ENCODE data around the gene CATSPER4.

The CATSPER4 gene

DNA sequence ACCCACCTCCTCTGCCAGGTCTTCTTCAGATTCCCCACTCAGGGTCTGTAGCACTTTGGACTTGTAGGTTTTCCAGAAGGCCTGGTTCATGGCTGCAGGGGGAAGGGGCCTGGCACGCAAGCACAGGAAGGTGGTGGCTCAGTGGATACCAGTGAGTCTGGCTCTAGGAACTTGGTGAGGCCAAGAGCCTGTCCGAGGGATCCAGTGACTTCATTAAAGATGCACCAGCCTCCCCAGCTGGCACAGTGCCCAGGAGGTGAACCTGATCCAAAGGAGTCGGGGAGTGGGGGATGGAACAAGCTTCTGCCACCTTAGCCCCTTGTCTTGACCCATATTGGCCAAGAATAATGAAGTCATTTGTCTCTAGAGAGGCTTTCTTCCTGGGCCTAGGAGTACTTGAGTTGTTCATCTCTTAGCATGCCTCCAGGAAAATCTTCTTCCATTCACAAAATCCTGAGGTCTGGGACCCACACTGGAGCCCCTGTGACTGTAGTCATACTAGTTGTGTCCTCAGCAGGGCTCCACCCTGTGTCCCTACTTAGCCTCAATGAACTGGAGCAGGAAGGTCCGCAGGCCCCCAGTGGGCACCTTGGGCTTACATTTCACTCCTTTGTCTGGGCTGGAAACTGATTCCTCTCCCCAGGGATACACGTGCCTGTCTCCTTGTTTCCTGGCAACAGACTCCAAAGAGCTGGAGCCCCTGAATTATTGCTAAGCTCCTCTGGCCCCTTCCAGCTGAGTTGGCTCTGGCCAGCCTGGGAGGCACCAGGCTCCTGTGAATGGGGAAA is 21.8 kb upstream of the CATSPER4 start, which contains the start of gene C1orf232:
TSS of gene C1orf232 (minus strand) at position 554 of the 788 bp plus-strand sequence. CDS start at position 90, 464 bp downstream.
- no peak for FAIRE-seq
- TF ChIP-seq POLR2A (IDR thresholded peaks at IDR 0.05; ENCODE audit: low read depth, low read length) (no peak), POLR2AphosphoS5 (IDR thresholded peaks at IDR 0.05; ENCODE audit: low read depth, low read length) (no peak), TAF1 (IDR thresholded peaks at IDR 0.05; ENCODE audit: borderline replicate concordance, low read depth, low read length) (no peak)
- DNase-seq (ENCODE audit: insufficient read length) = no peak

DNA sequence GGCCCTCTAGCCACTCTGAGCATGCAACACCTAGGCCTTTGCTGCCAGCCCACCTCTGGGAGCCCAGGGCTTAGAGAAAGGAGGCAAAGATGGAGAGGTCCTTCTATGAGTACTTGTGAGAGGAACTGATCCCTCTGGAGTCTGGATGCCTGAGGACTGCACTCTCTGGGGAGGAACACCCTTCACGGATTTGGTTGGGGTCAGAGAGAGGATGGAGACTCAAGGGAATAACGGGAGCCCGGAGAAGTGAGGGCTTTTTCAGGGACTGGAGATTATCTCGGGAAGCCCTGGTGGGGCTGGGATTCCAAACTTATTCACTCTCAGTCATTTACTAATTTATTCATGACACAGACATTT is 21.2 kb upstream of the CATSPER4 start:
- DNase-seq (ENCODE audit: insufficient read length) = no peak
- TF ChIP-seq TAF1 (IDR thresholded peaks at IDR 0.05; ENCODE audit: borderline replicate concordance, low read depth, low read length) (no peak), POLR2A (IDR thresholded peaks at IDR 0.05; ENCODE audit: low read depth, low read length) (no peak), POLR2AphosphoS5 (IDR thresholded peaks at IDR 0.05; ENCODE audit: low read depth, low read length) (no peak)
- no peak for FAIRE-seq

DNA sequence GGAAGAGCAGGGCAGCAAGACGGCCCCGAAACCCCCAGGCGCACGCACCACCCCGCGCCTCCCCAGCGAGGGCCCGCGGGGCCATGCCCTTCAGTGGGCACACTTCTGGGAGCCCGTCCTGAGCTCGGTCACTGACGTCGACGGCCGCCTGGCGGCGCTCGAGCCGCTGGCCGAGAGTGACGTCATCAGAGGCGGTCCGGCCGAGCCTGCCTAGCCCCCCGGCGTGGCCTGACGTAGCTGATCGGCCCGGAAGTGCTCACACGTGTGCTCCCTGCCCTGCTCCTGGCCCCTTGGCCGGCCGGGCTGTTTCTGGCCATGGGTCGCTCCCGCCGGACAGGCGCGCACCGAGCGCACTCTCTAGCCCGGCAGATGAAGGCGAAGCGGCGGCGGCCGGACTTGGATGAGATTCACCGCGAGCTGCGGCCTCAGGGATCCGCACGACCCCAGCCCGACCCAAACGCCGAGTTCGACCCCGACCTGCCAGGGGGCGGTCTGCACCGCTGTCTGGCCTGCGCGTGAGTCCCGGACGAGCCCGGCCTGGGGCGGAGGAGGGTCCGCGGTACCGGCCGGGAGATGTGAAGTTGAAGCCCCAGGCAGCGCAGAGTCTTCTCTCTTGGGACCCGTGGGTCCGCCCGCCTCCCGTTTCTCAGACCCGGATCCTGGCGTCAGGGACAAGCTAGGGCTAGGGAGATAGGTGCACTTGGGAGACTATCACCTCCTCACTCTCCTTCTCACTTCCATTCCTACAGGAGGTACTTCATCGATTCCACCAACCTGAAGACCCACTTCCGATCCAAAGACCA is 20.5 kb upstream of the CATSPER4 start, which contains the start of gene ZNF593:
TSS of gene ZNF593 (plus strand) at position 240 of the 803 bp plus-strand sequence. CDS start at position 316, 76 bp downstream.
- FAIRE-seq (peak; percentile 100), DNase-seq (ENCODE audit: insufficient read length) (peak; percentile 100)
- TF ChIP-seq POLR2A (IDR thresholded peaks at IDR 0.05; ENCODE audit: low read depth, low read length) (peak; percentile 84), TAF1 (IDR thresholded peaks at IDR 0.05; ENCODE audit: borderline replicate concordance, low read depth, low read length) (no peak), POLR2AphosphoS5 (IDR thresholded peaks at IDR 0.05; ENCODE audit: low read depth, low read length) (peak; percentile 81)

DNA sequence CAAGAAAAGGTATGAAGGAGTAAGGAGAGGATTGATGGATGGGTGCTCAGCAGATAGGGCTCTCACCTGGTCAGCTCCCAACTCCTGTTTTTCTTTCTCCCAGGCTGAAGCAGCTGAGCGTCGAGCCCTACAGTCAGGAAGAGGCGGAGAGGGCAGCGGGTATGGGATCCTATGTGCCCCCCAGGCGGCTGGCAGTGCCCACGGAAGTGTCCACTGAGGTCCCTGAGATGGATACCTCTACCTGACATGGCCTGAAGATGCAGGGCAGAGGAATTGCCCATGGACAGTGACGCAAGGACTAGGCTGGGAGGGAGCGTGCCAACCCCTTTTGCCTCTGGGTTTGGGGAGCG is 20.0 kb upstream of the CATSPER4 start:
- no peak for FAIRE-seq

DNA sequence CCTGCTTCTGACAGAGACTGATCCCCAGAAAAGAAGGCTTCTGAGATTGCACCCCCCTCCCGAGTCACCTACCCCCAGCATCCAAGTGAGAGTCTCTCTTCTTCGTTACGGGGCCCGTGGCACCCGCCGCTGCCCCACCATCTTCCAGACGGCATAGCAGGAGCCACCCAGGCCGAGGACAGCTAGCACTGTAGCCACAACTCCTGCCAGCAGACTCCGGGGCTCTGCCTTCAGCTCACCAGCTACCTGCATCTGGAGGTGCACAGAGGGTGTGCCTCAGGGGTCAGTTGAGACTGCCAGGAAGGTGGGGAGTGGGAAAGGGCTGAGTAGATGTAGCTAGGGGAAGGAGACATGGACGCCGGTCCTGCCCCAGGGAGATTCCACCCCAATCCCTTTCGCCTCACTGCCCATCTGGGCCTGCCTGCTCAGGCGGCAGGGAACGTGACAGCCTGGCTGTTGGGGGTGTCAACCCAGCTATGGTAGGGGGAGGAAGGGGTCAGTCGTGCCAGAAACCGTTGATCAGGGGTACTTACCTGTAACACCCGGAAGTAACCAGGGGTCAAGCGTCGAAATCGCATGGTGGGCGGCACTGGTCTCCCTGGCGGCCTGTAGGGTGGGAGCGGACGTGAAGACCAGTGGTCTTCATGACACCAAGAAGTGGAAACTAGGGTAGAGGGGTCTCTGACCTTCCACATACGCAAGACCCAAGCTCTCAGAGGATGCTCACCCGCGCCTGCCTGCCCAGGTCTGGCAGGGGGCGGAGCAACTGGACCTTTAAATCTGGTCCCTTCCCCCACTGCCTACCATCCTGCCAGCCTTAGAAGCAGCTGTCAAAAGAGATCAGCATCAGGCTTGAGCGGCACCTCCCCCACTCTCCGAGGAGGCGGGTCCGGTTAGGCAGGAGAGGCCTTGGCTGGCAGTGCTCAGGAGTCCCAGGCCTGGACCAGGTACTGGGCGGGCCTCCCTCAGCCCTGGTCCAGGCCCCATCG is 19.0 kb upstream of the CATSPER4 start, which contains the start of gene ZNF593OS:
TSS of gene ZNF593OS (minus strand) at position 749 of the 989 bp plus-strand sequence. CDS start at position 578, 171 bp downstream.
- DNase-seq (ENCODE audit: insufficient read length) (no peak), FAIRE-seq (no peak)
- TF ChIP-seq TAF1 (IDR thresholded peaks at IDR 0.05; ENCODE audit: borderline replicate concordance, low read depth, low read length) (no peak), POLR2A (IDR thresholded peaks at IDR 0.05; ENCODE audit: low read depth, low read length) (0 out of 2 replicates have a peak, but pooled peaks have one; percentile 7), POLR2AphosphoS5 (IDR thresholded peaks at IDR 0.05; ENCODE audit: low read depth, low read length) (no peak)

More for the DNA sequence above, 20.0 kb upstream of the CATSPER4 start:
- TF ChIP-seq POLR2A (IDR thresholded peaks at IDR 0.05; ENCODE audit: low read depth, low read length) = no peak
- TF ChIP-seq POLR2AphosphoS5 (IDR thresholded peaks at IDR 0.05; ENCODE audit: low read depth, low read length) = no peak
- no peak for TF ChIP-seq TAF1 (IDR thresholded peaks at IDR 0.05; ENCODE audit: borderline replicate concordance, low read depth, low read length)
- DNase-seq (ENCODE audit: insufficient read length) = no peak

DNA sequence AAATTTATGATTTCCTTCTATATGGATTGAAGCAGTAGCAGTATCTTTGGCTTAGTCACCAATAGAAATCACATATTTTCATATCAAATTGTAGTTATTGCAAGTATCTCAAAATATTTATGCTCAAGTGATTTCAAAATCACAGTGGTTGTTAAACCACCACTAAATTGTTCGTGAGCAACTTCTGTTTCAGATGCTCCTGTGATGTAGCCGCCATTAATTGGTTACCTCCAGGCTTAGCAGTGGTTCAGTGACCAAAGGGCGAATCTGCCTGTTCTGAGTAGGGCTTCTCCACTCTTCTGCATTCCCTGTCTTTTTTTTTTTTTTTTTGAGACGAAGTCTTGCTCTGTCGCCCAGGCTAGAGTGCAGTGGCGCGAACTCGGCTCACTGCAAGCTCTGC is 15.1 kb upstream of the CATSPER4 start:
- FAIRE-seq = no peak
- TF ChIP-seq POLR2AphosphoS5 (IDR thresholded peaks at IDR 0.05; ENCODE audit: low read depth, low read length) = no peak
- TF ChIP-seq POLR2A (IDR thresholded peaks at IDR 0.05; ENCODE audit: low read depth, low read length) = no peak
- TF ChIP-seq TAF1 (IDR thresholded peaks at IDR 0.05; ENCODE audit: borderline replicate concordance, low read depth, low read length) = no peak
- DNase-seq (ENCODE audit: insufficient read length) = no peak

DNA sequence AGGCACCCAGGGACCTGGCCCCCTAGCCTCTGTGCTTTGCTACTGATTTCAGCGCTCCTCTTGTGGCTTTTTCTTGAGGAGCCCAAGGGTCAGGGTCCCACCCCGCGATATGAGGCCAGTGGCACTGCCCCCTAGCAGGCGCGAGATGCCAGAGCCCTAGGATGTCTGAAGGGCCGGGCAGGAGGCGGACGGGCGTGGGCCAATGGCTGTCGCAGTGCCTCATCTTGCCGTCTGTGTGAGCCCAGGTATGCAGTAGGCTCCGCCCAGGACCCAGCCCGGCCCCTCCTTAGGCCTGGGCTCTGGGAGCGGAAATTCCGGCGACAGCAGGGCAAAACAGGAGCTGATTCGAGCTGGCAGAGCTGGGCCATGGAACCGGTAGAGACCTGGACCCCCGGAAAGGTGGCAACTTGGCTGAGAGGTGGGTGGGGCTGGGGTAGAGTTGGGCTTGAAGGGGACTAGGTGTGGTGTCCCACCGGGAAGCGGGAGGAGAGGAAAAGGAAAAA is 13.2 kb upstream of the CATSPER4 start, which contains the start of gene CNKSR1:
TSS of gene CNKSR1 (plus strand) at position 310 of the 503 bp plus-strand sequence. CDS start at position 367, 57 bp downstream.
- no peak for FAIRE-seq
- no peak for DNase-seq (ENCODE audit: insufficient read length)
- TF ChIP-seq POLR2A (IDR thresholded peaks at IDR 0.05; ENCODE audit: low read depth, low read length) (no peak), TAF1 (IDR thresholded peaks at IDR 0.05; ENCODE audit: borderline replicate concordance, low read depth, low read length) (no peak), POLR2AphosphoS5 (IDR thresholded peaks at IDR 0.05; ENCODE audit: low read depth, low read length) (no peak)

DNA sequence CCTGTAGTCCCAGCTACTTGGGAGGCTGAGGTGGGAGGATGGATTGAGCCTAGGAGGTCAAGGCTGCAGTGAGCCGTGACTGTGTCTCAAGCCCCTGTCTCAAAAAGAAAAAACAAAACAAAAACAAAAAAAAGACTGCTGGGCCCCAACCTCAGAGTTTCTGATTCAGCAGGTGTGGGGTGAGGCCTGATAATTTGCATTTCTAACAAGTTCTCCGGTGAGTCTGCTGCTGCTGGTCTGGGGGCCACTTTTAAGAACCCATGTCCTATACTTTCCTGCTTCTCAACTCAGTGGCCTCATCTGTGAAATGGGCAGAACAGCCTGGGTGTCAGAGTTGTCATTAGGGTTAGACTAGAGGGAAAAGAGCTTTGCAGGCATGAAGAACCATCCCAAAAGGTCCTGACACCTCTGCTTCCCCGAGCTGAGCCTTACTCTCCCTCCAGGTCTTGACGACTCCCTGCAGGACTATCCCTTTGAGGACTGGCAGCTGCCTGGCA is 10.3 kb upstream of the CATSPER4 start:
- FAIRE-seq = no peak

DNA sequence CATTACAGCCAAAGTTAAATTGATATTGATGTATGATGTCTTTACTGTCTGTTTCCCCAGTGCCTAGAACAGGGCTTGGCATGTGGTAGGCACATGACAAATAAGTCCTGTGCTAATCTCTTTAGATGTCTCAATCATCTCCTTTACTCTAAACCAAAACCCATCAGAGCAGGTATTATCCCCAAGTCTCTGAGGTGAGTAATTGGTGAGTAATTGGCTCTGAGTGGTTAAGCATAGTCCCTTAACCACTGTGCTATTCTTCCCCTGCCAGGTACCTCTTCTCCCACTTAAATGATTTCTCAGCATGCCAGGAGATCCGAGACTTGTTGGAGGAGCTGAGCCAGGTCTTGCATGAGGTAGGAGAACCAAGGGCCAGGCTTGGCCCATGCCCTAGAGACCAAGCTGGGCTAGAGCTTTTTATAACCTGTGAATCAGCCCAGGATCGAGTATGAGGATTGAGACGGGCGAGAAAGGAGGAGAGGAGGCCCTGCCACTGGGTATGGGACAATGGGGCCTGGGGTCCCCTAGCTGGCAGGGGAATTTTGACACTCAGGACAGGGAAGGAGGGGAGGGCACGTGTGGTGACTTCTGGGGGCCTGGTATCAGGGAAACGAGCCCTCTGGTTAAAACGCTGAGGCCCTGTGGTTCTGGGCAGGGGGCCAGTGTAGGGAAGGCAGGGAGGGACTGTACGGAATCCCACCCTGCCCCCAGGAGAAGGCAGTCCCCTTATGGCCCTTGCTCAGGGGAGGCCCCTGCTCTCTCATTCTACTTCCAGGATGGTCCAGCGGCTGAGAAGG is 8.6 kb upstream of the CATSPER4 start:
- DNase-seq (ENCODE audit: insufficient read length) = no peak
- no peak for FAIRE-seq

More for the DNA sequence above, 10.3 kb upstream of the CATSPER4 start:
- no peak for DNase-seq (ENCODE audit: insufficient read length)
- TF ChIP-seq TAF1 (IDR thresholded peaks at IDR 0.05; ENCODE audit: borderline replicate concordance, low read depth, low read length) (no peak), POLR2A (IDR thresholded peaks at IDR 0.05; ENCODE audit: low read depth, low read length) (no peak), POLR2AphosphoS5 (IDR thresholded peaks at IDR 0.05; ENCODE audit: low read depth, low read length) (no peak)

More for the DNA sequence above, 8.6 kb upstream of the CATSPER4 start:
- no peak for TF ChIP-seq TAF1 (IDR thresholded peaks at IDR 0.05; ENCODE audit: borderline replicate concordance, low read depth, low read length)
- TF ChIP-seq POLR2A (IDR thresholded peaks at IDR 0.05; ENCODE audit: low read depth, low read length) = no peak
- no peak for TF ChIP-seq POLR2AphosphoS5 (IDR thresholded peaks at IDR 0.05; ENCODE audit: low read depth, low read length)
